ENCODE data around the gene RER1.

Gene RER1

DNA sequence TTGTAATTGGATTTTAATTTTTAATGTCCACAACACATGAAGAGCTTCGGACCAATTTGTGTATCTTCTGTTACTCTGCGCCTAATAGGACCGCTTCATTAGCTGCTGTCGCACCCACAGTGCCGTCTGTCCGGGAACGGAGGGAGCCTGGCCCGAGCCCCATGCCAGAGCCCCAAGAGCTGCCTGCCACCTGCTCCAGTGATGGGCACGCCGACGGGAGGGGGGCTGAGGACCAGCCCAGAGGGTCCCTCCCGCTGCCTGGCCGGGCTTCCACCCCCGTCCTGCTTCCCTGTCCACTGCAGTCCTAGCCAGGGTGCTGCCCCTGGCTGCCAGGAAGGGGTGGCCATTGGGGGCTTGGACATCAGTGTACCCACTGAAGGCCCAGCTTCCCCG lies 54.2 kb downstream of the RER1 start:
- DNase-seq (ENCODE audit: low read depth in 2 of 2) = no peak

- DNase-seq (ENCODE audit: low read depth in 2 of 2) = no peak
Measured at GRCh38 chr1:2446394-2446793, 54.8 kb downstream of the RER1 start.

- DNase-seq (ENCODE audit: low read depth in 2 of 2) = no peak
Measured at GRCh38 chr1:2446861-2447260, 55.2 kb downstream of the RER1 start.

DNA sequence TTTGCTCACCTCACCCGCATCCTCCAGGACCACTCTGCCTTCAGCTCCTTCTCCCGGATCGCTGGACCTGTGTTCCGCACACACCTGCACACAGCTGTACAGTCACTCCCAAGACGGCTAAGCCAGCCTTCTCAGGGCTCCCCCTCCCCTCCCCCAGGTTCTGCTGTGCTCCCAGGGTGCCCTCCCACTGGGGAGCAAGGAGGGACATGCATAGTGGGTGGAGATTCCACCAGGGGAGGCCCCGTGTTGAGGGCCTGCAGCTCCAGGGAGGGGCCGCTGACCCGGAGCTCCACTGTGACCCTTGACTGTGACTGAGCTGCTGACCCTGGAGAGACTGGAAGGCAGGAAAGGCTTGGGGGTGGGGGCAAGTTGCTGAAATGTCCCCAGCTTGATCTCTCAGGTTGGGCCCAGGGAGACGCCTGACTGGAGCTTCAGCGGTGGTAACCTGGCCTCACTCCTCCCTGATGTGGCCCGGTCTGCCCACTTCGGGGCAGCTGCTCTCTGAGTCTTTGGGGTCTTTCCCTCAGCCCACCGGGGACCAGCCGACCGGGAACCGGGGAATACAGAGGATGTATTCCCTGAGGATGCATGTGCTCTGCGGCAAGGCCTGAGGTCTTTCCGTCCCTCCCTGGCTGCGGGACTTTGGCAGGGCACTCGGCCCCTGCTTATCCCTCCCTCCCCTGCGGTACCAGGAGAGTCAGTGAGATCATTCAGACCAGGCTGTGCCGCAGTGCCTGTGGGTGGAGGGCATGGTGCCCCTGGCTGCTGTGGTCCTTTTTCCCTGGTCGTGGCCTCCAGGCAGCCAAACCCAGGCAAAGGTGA lies 55.8 kb downstream of the RER1 start:
- DNase-seq (ENCODE audit: low read depth in 2 of 2) = no peak

- DNase-seq (ENCODE audit: low read depth in 2 of 2) = no peak
Measured at GRCh38 chr1:2448098-2448445, 56.4 kb downstream of the RER1 start.

- DNase-seq (ENCODE audit: low read depth in 2 of 2) = no peak
Measured at GRCh38 chr1:2449636-2450454, 58.2 kb downstream of the RER1 start.

GRCh38 chr1:2451741-2452140 lies 60.1 kb downstream of the RER1 start:
- DNase-seq (ENCODE audit: low read depth in 2 of 2) = no peak

- no peak for DNase-seq (ENCODE audit: low read depth in 2 of 2)
Measured at GRCh38 chr1:2452201-2452931, 60.7 kb downstream of the RER1 start.

DNA sequence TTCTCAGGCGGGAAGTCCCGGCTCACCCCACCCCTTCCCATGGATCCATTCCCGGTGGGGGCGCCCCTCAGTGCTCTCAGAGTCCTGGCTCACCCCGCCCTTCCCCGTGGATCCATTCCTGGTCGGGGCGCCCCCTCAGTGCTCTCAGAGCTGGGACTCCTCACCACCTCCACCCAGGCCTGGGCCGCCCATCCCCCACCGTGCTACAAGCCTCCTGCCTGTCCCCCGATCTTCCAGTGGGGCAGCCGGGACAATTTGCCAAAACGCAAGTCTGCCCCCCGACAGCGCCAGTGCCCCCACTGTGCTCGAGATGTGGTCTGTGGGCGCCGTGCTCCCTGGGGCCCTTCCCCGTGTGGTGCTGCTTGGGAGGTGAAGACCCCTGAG lies 61.3 kb downstream of the RER1 start:
- no peak for DNase-seq (ENCODE audit: low read depth in 2 of 2)

- no peak for DNase-seq (ENCODE audit: low read depth in 2 of 2)
Measured at GRCh38 chr1:2454227-2454626, 62.6 kb downstream of the RER1 start.
